HG02763 (cell line): Measurements from ENCODE around the gene PIEZO2.
"Not testable (repeated sequence)": the region's sequence is repeated elsewhere in the genome, so short reads cannot be mapped to it uniquely, and the experiment has no call there.

Experiments used
- ATAC-seq: cut with Tn5 transposase; IDR thresholded peaks from one replicate; pipeline ENCODE4 v1.9.1; 2021; ENCODE audit warnings: mild to moderate bottlenecking, moderate library complexity; ENCODE audit not compliant: unreplicated experiment

Gene PIEZO2

GRCh38 chr18:11149441-11150270, at the start of gene PIEZO2:
PIEZO2 (minus strand) TSS chr18:11149569; CDS start chr18:11148588, 981 bp downstream.
- no peak for ATAC-seq

- no peak for ATAC-seq
Measured at GRCh38 chr18:11183637-11184036, 34.3 kb upstream of the PIEZO2 start.

GRCh38 chr18:11181629-11182028, 32.3 kb upstream of the PIEZO2 start:
- not testable (repeated sequence) for ATAC-seq

- no peak for ATAC-seq
Measured at GRCh38 chr18:11179959-11180519, 30.7 kb upstream of the PIEZO2 start.

GRCh38 chr18:11178951-11179549, 29.7 kb upstream of the PIEZO2 start:
- ATAC-seq, result no peak

GRCh38 chr18:11177382-11177781, 28.0 kb upstream of the PIEZO2 start:
- no peak for ATAC-seq

- ATAC-seq, result no peak
Measured at GRCh38 chr18:11176481-11176881, 27.1 kb upstream of the PIEZO2 start.

- ATAC-seq, result no peak
Measured at GRCh38 chr18:11175266-11175979, 26.1 kb upstream of the PIEZO2 start.

- not testable (repeated sequence) for ATAC-seq
Measured at GRCh38 chr18:11174179-11174578, 24.8 kb upstream of the PIEZO2 start.

- no peak for ATAC-seq
Measured at GRCh38 chr18:11167778-11168177, 18.4 kb upstream of the PIEZO2 start.

GRCh38 chr18:11165952-11166351, 16.6 kb upstream of the PIEZO2 start:
- no peak for ATAC-seq

- no peak for ATAC-seq
Measured at GRCh38 chr18:11165138-11165537, 15.8 kb upstream of the PIEZO2 start.

GRCh38 chr18:11163665-11164064, 14.3 kb upstream of the PIEZO2 start:
- no peak for ATAC-seq

- ATAC-seq, result no peak
Measured at GRCh38 chr18:11162889-11163288, 13.5 kb upstream of the PIEZO2 start.

- ATAC-seq, result no peak
Measured at GRCh38 chr18:11162462-11162861, 13.1 kb upstream of the PIEZO2 start.

GRCh38 chr18:11160313-11160712, 10.9 kb upstream of the PIEZO2 start:
- ATAC-seq, result no peak

GRCh38 chr18:11159844-11160243, 10.5 kb upstream of the PIEZO2 start:
- ATAC-seq, result no peak

GRCh38 chr18:11156978-11157377, 7.6 kb upstream of the PIEZO2 start:
- ATAC-seq, result no peak

- ATAC-seq, result no peak
Measured at GRCh38 chr18:11155034-11155759, 5.8 kb upstream of the PIEZO2 start.

- no peak for ATAC-seq
Measured at GRCh38 chr18:11154368-11154989, 5.1 kb upstream of the PIEZO2 start.
